ENCODE results near the gene KRTAP5-3.

The KRTAP5-3 gene

GRCh38 chr11:1643146-1643690 is 35.0 kb upstream of the KRTAP5-3 start:
- no peak for DNase-seq (ENCODE audit: low read depth in 2 of 2)

GRCh38 chr11:1642288-1643145 is 34.3 kb upstream of the KRTAP5-3 start:
- no peak for DNase-seq (ENCODE audit: low read depth in 2 of 2)

- no peak for DNase-seq (ENCODE audit: low read depth in 2 of 2)
Measured at GRCh38 chr11:1641096-1641495, 32.8 kb upstream of the KRTAP5-3 start.

GRCh38 chr11:1640076-1640946 is 32.0 kb upstream of the KRTAP5-3 start:
- peak in 1 of 2 donors; percentile 5 for DNase-seq (ENCODE audit: low read depth in 2 of 2)

DNA sequence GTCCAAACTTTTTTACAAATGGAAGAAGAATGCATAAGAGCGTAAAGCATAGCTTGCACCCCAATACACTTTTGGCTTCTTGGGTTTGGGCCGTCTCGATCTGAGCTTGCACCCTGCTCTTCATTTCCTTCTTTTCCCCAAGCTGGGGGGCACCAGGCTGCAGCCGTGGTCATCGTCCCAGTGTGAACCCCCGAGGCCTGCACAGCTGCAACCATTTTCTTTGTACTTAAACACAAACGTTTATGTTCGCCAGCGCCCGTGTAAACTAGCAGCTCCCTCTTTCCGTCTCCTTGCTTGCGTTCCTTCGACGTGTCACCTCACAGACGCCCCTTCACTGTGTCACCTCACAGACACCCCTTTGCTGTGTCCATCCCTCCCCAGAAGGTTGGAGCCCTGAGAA is 31.4 kb upstream of the KRTAP5-3 start:
- DNase-seq (ENCODE audit: low read depth in 2 of 2) = no peak

DNA sequence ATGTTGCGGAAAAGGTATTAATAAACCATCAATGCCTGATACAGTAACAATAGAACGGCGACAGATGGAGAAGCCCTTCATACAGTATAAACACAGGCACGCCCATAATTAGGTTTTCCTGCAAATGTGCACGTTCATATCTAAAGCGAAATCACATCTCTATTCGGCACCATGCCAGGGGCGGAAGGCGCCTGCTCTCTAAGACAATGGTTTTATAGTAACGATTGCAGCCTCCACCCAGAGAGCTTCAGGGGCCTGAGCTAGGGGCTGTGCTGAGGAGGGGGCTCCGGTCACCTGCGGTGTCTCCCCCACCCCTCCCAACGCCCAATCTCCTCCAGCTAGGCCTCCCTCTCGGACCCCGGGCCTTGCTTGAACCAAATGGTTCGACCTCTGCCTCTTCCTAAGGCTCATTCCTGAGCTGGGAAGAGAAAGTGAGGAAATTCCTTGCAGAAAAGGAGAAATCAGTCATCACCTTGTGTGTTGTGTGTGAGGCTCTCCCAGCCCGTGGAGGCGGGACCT is 30.9 kb upstream of the KRTAP5-3 start:
- no peak for DNase-seq (ENCODE audit: low read depth in 2 of 2)

- no peak for DNase-seq (ENCODE audit: low read depth in 2 of 2)
Measured at GRCh38 chr11:1638344-1638743, 30.1 kb upstream of the KRTAP5-3 start.

DNA sequence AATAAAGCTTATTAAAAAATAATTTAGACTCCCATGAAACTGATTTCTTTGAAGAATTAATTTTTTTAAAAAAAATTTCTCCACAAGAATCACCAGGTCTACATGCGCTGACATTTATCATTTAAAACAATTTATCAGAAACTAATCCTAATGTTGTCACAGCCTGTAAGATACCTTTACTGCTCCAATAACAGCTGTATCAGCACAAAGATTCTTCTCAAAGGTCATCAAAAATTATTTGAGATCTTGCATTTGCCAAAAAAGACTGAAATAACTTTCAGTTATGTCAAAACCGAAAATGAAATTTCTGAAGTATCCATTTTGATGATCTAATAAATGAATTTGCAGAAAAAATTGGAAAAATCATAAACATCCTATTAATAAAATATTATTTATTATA is 29.4 kb upstream of the KRTAP5-3 start:
- no peak for DNase-seq (ENCODE audit: low read depth in 2 of 2)

DNA sequence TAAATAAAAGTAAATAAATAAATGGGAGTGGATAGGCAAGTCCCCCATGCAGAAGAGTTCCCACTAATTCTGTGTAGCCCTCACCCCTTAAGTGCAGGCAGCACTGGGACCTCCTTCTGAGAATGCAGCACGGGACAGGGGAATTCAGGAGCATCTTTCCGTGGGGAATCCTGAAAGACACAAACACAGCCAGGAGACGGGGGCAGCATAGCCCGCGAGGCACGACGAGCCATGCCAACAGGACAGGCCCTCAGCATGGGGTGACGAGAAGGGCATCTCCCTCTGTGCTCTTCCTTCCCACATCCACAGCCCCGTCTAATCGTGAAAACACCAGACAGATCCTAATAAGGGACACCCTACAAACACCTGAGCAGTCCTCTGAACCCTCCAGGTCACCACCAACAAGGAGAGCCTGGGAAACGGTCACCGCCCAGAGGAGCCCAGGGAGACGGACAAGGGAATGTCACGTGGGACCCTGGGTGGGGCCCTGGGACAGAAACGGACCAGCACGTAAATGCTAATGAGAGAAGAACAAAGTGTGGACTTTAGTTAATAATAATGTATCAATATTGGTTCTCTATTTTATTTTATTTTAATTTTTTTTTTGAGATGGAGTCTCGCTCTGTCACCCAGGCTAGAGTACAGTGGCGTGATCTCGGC is 28.2 kb upstream of the KRTAP5-3 start:
- DNase-seq (ENCODE audit: low read depth in 2 of 2) = no peak

- no peak for DNase-seq (ENCODE audit: low read depth in 2 of 2)
Measured at GRCh38 chr11:1633864-1634263, 25.6 kb upstream of the KRTAP5-3 start.

- no peak for DNase-seq (ENCODE audit: low read depth in 2 of 2)
Measured at GRCh38 chr11:1632053-1632714, 23.9 kb upstream of the KRTAP5-3 start.

GRCh38 chr11:1631066-1631568 is 22.9 kb upstream of the KRTAP5-3 start:
- DNase-seq (ENCODE audit: low read depth in 2 of 2) = no peak

DNA sequence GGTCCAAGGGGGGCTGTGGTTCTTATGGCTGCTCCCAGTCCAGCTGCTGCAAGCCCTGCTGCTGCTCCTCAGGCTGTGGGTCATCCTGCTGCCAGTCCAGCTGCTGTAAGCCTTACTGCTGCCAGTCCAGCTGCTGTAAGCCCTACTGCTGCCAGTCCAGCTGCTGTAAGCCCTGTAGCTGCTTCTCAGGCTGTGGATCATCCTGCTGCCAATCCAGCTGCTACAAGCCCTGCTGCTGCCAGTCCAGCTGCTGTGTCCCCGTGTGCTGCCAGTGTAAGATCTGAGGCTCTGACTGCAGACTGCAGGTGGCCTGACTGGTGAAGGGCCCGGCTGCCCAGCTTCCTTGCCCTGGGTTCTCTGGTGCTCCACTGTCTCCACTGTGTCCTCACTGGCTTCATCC is 22.0 kb upstream of the KRTAP5-3 start:
- DNase-seq (ENCODE audit: low read depth in 2 of 2) = no peak

DNA sequence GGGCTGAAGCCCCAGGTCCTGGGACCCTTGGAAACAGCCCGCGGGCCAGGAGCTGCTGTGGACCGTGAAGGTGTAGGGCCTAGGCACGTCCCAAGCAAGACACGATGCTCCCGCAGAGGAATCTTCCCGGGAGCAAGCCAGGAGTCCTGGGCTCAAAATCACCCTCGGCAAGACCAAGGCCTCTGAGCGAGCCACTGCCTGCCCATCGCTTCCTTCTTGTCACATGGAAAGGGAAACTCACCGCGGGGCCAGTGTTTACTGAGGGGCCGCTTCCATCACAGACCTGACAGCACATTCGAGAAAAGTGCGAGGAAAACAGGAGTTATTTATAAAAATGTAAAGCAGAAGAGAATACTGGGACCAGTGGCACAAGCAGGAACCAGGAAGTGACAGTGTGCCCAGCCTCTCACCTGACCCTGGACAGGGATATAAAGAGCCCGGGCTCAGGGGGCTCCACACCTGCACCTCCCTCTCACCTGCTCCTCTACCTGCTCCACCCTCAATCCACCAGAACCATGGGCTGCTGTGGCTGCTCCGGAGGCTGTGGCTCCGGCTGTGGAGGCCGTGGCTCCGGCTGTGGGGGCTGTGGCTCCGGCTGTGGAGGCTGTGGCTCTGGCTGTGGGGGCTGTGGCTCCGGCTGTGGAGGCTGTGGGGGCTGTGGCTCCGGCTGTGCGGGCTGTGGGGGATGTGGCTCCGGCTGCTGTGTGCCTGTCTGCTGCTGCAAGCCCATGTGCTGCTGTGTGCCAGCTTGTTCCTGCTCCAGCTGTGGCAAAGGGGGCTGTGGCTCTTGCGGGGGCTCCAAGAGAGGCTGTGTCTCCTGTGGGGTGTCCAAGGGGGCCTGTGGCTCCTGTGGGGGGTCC is 21.3 kb upstream of the KRTAP5-3 start, which contains the start of gene KRTAP5-5:
TSS of gene KRTAP5-5 (plus strand) at position 450 of the 860 bp plus-strand sequence. CDS start at position 516, 66 bp downstream.
- DNase-seq (ENCODE audit: low read depth in 2 of 2) = no peak

- DNase-seq (ENCODE audit: low read depth in 2 of 2) = peak; percentile 28 to 36
Measured at GRCh38 chr11:1628506-1629325, 20.5 kb upstream of the KRTAP5-3 start.

- no peak for DNase-seq (ENCODE audit: low read depth in 2 of 2)
Measured at GRCh38 chr11:1625541-1625940, 17.3 kb upstream of the KRTAP5-3 start.

GRCh38 chr11:1624621-1625020 is 16.4 kb upstream of the KRTAP5-3 start:
- no peak for DNase-seq (ENCODE audit: low read depth in 2 of 2)

GRCh38 chr11:1623716-1624115 is 15.5 kb upstream of the KRTAP5-3 start:
- DNase-seq (ENCODE audit: low read depth in 2 of 2) = no peak

GRCh38 chr11:1622086-1622485 is 13.8 kb upstream of the KRTAP5-3 start, which contains the start of gene KRTAP5-4:
Gene KRTAP5-4 (minus strand): TSS chr11:1622138. CDS start chr11:1622093, 45 bp downstream.
- DNase-seq (ENCODE audit: low read depth in 2 of 2) = no peak

All from stimulated activated CD8-positive, alpha-beta memory T cell treated with anti-CD3 and anti-CD28 coated beads, Interleukin-15, amount 100 ng/mL, for 48 hours (primary cell).